SK-N-SH treated with all-trans-retinoic acid at 6 μM for 48 hours (cell line): ENCODE results near the gene FOXJ3.

Experiments used
- ESRRG ChIP-seq: fragments of 250-450 bp; sonication (Bioruptor Pico); IDR thresholded peaks from 2 replicates; pipeline ENCODE4 v1.6.1; 2021; ENCODE audit warnings: mild to moderate bottlenecking
- GLIS3 ChIP-seq: fragments of 250-450 bp; sonication (Bioruptor Pico); IDR thresholded peaks from 2 replicates; pipeline ENCODE4 v1.5.0; 2020; ENCODE audit warnings: mild to moderate bottlenecking, moderate library complexity
- POU6F1 ChIP-seq: fragments of 250-450 bp; sonication (Bioruptor Pico); IDR thresholded peaks from 2 replicates; pipeline ENCODE4 v1.8.0; 2021; ENCODE audit warnings: low read depth, mild to moderate bottlenecking, moderate library complexity, borderline replicate concordance
- SNAI2 ChIP-seq: fragments of 250-450 bp; sonication (Bioruptor Pico); IDR thresholded peaks from 2 replicates; pipeline ENCODE4 v1.5.0; 2020; ENCODE audit warnings: mild to moderate bottlenecking, moderate library complexity
- TSHZ2 ChIP-seq: fragments of 250-450 bp; sonication (Bioruptor Pico); IDR thresholded peaks from 2 replicates; pipeline ENCODE4 v1.5.0; 2020; ENCODE audit warnings: mild to moderate bottlenecking, moderate library complexity

- TF ChIP-seq POU6F1 (CRISPR knock-in tag) (no peak), GLIS3 (CRISPR knock-in tag) (no peak), SNAI2 (CRISPR knock-in tag) (no peak), ESRRG (no peak), TSHZ2 (no peak)
These were observed 180.3 kb downstream of the FOXJ3 start for GRCh38 chr1:42154685-42155084.
